ENCODE data around the gene ZNF429. TPM values are rescaled to one million over a fixed set of nuclear protein-coding genes. Genes with fewer than 3 reads are reported as not detected.
"Not testable (repeated sequence)": the region's sequence is repeated elsewhere in the genome, so short reads cannot be mapped to it uniquely, and the experiment has no call there.

The ZNF429 gene
- total RNA-seq, 1 donor = 4.3 TPM

- H3K4me3 ChIP-seq (ENCODE audit: low read depth, low read length) = no peak overlapping the region
- DNase-seq (ENCODE audit: low read depth) = no peak
- no peak for TF ChIP-seq CTCF (IDR thresholded peaks at IDR 0.05; ENCODE audit: insufficient read depth, low read depth, low read length)
Measured at GRCh38 chr19:21472507-21472906, 32.9 kb upstream of the ZNF429 start.

GRCh38 chr19:21474671-21475181, 30.7 kb upstream of the ZNF429 start:
- TF ChIP-seq CTCF (IDR thresholded peaks at IDR 0.05; ENCODE audit: insufficient read depth, low read depth, low read length) = no peak
- peak; percentile 63 for DNase-seq (ENCODE audit: low read depth)
- H3K4me3 ChIP-seq (ENCODE audit: low read depth, low read length) = peak overlapping the region; percentile 65

GRCh38 chr19:21482361-21482760, 23.0 kb upstream of the ZNF429 start:
- H3K4me3 ChIP-seq (ENCODE audit: low read depth, low read length); DNase-seq (ENCODE audit: low read depth): not testable (repeated sequence)

- peak; percentile 74 for TF ChIP-seq CTCF (IDR thresholded peaks at IDR 0.05; ENCODE audit: insufficient read depth, low read depth, low read length)
- peak overlapping the region; percentile 58 for H3K4me3 ChIP-seq (ENCODE audit: low read depth, low read length)
- DNase-seq (ENCODE audit: low read depth) = peak; percentile 71
Measured at GRCh38 chr19:21482863-21483276, 22.5 kb upstream of the ZNF429 start.

- peak; percentile 62 for TF ChIP-seq CTCF (IDR thresholded peaks at IDR 0.05; ENCODE audit: insufficient read depth, low read depth, low read length)
- DNase-seq (ENCODE audit: low read depth) = peak; percentile 52
- peak overlapping the region; percentile 58 for H3K4me3 ChIP-seq (ENCODE audit: low read depth, low read length)
Measured at GRCh38 chr19:21483589-21484170, 21.7 kb upstream of the ZNF429 start.

GRCh38 chr19:21484631-21485030, 20.8 kb upstream of the ZNF429 start:
- TF ChIP-seq CTCF (IDR thresholded peaks at IDR 0.05; ENCODE audit: insufficient read depth, low read depth, low read length) = no peak
- no peak for DNase-seq (ENCODE audit: low read depth)
- H3K4me3 ChIP-seq (ENCODE audit: low read depth, low read length) = no peak overlapping the region

GRCh38 chr19:21485926-21486325, 19.5 kb upstream of the ZNF429 start:
- DNase-seq (ENCODE audit: low read depth) = no peak
- H3K4me3 ChIP-seq (ENCODE audit: low read depth, low read length) = no peak overlapping the region
- TF ChIP-seq CTCF (IDR thresholded peaks at IDR 0.05; ENCODE audit: insufficient read depth, low read depth, low read length) = no peak

Data from fibroblast of villous mesenchyme (primary cell).